HepG2 (cell line): ENCODE results near the gene GPC4. TPM values are rescaled to one million over a fixed set of nuclear protein-coding genes. Genes with fewer than 3 reads are reported as not detected.

Source experiments
- ATAC-seq: fragments of 200-7000 bp; cut with Tn5 transposase; 3 replicates; pipeline ENCODE4 v1.9.1; 2020; ENCODE audit warnings: mild to moderate bottlenecking, moderate library complexity
- BruUV-seq: library from RNA; stranded (reverse); fragments of 400-500 nt; replicated peaks from 2 replicates; lab custom pipeline; 2021; lab: Mats Ljungman, UMichigan
- CTCF ChIA-PET: fragments of 300-600 bp; formaldehyde crosslinking; extraction: SDS; loops from one replicate; lab custom pipeline; 2021; ENCODE audit warnings: low total read pairs, inconsistent platforms, low intra/inter-chr PET ratio; lab: Yijun Ruan, JAX
- POLR2A ChIA-PET: fragments of 350-600 bp; sonication (Branson Sonifier 250); formaldehyde crosslinking; loops from one replicate; lab custom pipeline; 2020; ENCODE audit warnings: antibody characterized with exemption, inconsistent platforms; lab: Yijun Ruan, JAX
- DNase-seq: peaks from one replicate; pipeline ENCODE4 v3.0.0-alpha.2; 2015; ENCODE audit warnings: low spot score
- FAIRE-seq: peaks from 3 replicates; lab custom pipeline; 2011; peaks lifted over from hg19 to GRCh38; lab: Jason Lieb, UNC
- H2AFZ ChIP-seq: one replicate; pipeline ENCODE4 v1.6.1; 2011; ENCODE audit warnings: low read length, inconsistent platforms
- H3K27ac ChIP-seq: fragments of 300-600 bp; 3 replicates; pipeline ENCODE4 v1.8.0; 2011; ENCODE audit warnings: mixed run types, mild to moderate bottlenecking, mixed read lengths, low read length, inconsistent platforms; ENCODE audit not compliant: insufficient read depth; ENCODE audit errors: extremely low read length
- H3K27me3 ChIP-seq, 2 experiments: fragments of 200-600 bp in 1 of 2; 2 replicates in 1 of 2; 3 replicates in 1 of 2; pipeline versions ENCODE4 v1.6.0 to v1.8.0; 2011; ENCODE audit warnings: low read length in 2 of 2, mild to moderate bottlenecking in 2 of 2, moderate library complexity in 2 of 2, inconsistent platforms in 1 of 2; ENCODE audit not compliant: insufficient read depth in 2 of 2, control insufficient read depth in 1 of 2
- H3K36me3 ChIP-seq, 2 experiments: fragments of 200-600 bp in 1 of 2; replicated peaks in 1 of 2; 2 replicates in 1 of 2; 3 replicates in 1 of 2; pipeline versions ENCODE4 v1.5.1 to v1.8.0; 2011; ENCODE audit warnings: low read length in 2 of 2, inconsistent platforms in 1 of 2; ENCODE audit not compliant: insufficient read depth in 2 of 2, control insufficient read depth in 1 of 2
- H3K4me1 ChIP-seq: 2 replicates; pipeline ENCODE4 v1.5.1; 2012; ENCODE audit warnings: low read length, inconsistent platforms; ENCODE audit not compliant: insufficient read depth
- H3K4me2 ChIP-seq: 2 replicates; pipeline ENCODE4 v1.6.0; 2011; ENCODE audit warnings: low read depth, low read length, inconsistent platforms
- H3K4me3 ChIP-seq, 3 experiments: fragments of 200-600 bp in 1 of 3; sonication (generic), shearing (Covaris generic) in 1 of 3; replicated peaks in 1 of 3; 2 replicates each; pipeline ENCODE4 v1.5.1; 2011 to 2016; ENCODE audit warnings: low read length in 3 of 3, inconsistent platforms in 2 of 3, low read depth in 2 of 3, mild to moderate bottlenecking in 2 of 3, control low read depth in 1 of 3, mixed read lengths in 1 of 3; ENCODE audit not compliant: insufficient read depth in 1 of 3
- H3K79me2 ChIP-seq: one replicate; pipeline ENCODE4 v1.6.1; 2011; ENCODE audit warnings: low read length, inconsistent platforms; ENCODE audit not compliant: insufficient read depth
- H3K9ac ChIP-seq: 2 replicates; pipeline ENCODE4 v1.6.0; 2011; ENCODE audit warnings: mild to moderate bottlenecking, low read depth, low read length, inconsistent platforms; ENCODE audit not compliant: insufficient read depth
- H3K9me3 ChIP-seq: 2 replicates; pipeline ENCODE4 v1.5.1; 2012; ENCODE audit warnings: mild to moderate bottlenecking, low read length
- H4K20me1 ChIP-seq: 2 replicates; pipeline ENCODE4 v1.6.0; 2011; ENCODE audit warnings: inconsistent platforms, mild to moderate bottlenecking, low read length, moderate library complexity; ENCODE audit not compliant: insufficient read depth
- FOXC1 ChIP-seq: sonication (generic); formaldehyde crosslinking; IDR thresholded peaks from 2 replicates; pipeline ENCODE4 v1.8.0; 2022; ENCODE audit warnings: mild to moderate bottlenecking, missing genetic modification reagents, borderline replicate concordance
- KLF13 ChIP-seq: sonication (generic); formaldehyde crosslinking; IDR thresholded peaks from 2 replicates; pipeline ENCODE4 v1.4.0; 2020; ENCODE audit warnings: mild to moderate bottlenecking, missing genetic modification reagents
- MIER3 ChIP-seq: IDR thresholded peaks from 2 replicates; pipeline ENCODE4 v1.6.1; 2016; ENCODE audit warnings: missing compliant biosample characterization, borderline replicate concordance
- MTA3 ChIP-seq: sonication (generic); formaldehyde crosslinking; IDR thresholded peaks from 2 replicates; pipeline ENCODE4 v1.4.0; 2020; ENCODE audit warnings: missing genetic modification reagents
- NKX3-1 ChIP-seq: sonication (generic); formaldehyde crosslinking; IDR thresholded peaks from 2 replicates; pipeline ENCODE4 v1.5.0; 2020; ENCODE audit warnings: missing genetic modification reagents
- NR2F6 ChIP-seq, 2 experiments: IDR thresholded peaks; 2 replicates each; pipeline ENCODE4 v1.6.1; 2016; ENCODE audit warnings: antibody characterized with exemption in 1 of 2, mild to moderate bottlenecking in 1 of 2
- SAFB2 ChIP-seq: sonication (generic); formaldehyde crosslinking; IDR thresholded peaks from 2 replicates; pipeline ENCODE4 v1.5.1; 2020; ENCODE audit warnings: missing genetic modification reagents, low read depth, mild to moderate bottlenecking, borderline replicate concordance
- SNAI1 ChIP-seq: sonication (generic); formaldehyde crosslinking; IDR thresholded peaks from 2 replicates; pipeline ENCODE4 v1.5.0; 2020; ENCODE audit warnings: mild to moderate bottlenecking, missing genetic modification reagents, borderline replicate concordance
- SP140L ChIP-seq: sonication (generic); formaldehyde crosslinking; IDR thresholded peaks from 2 replicates; pipeline ENCODE4 v1.4.0; 2020; ENCODE audit warnings: missing genetic modification reagents, borderline replicate concordance
- SYNCRIP ChIP-seq: fragments of 200-400 bp; formaldehyde crosslinking; IDR thresholded peaks from 2 replicates; pipeline ENCODE4 v1.6.1; 2018; ENCODE audit warnings: mild to moderate bottlenecking, low read depth, low read length; ENCODE audit not compliant: insufficient read depth
- YY1 ChIP-seq: IDR thresholded peaks from 2 replicates; pipeline ENCODE4 v1.6.1; 2011; ENCODE audit warnings: low read length, low read depth, moderate library complexity, mild to moderate bottlenecking; ENCODE audit not compliant: insufficient read depth, insufficient replicate concordance
- ZFP1 ChIP-seq: IDR thresholded peaks from 2 replicates; pipeline ENCODE4 v1.6.1; 2016
- ZFYVE20 ChIP-seq: sonication (generic); formaldehyde crosslinking; IDR thresholded peaks from 2 replicates; pipeline ENCODE4 v1.8.0; 2023; ENCODE audit warnings: low read depth, mild to moderate bottlenecking, moderate library complexity, missing genetic modification reagents, borderline replicate concordance
- ZNF160 ChIP-seq: sonication (generic); formaldehyde crosslinking; IDR thresholded peaks from 2 replicates; pipeline ENCODE4 v1.8.0; 2022; ENCODE audit warnings: mild to moderate bottlenecking, inconsistent platforms, missing genetic modification reagents
- ZNF703 ChIP-seq: sonication (generic); formaldehyde crosslinking; IDR thresholded peaks from 2 replicates; pipeline ENCODE4 v1.5.1; 2020; ENCODE audit warnings: missing genetic modification reagents, mild to moderate bottlenecking, moderate library complexity, borderline replicate concordance
- ZNF878 ChIP-seq: sonication (generic); formaldehyde crosslinking; IDR thresholded peaks from 2 replicates; pipeline ENCODE4 v1.8.1; 2023; ENCODE audit warnings: mild to moderate bottlenecking, missing genetic modification reagents, moderate library complexity
- WGBS: methylation state at CpG from one replicate; pipeline ENCODE4 v1.1.6; 2017; ENCODE audit warnings: low lambda C conversion rate; 5-methylcytosine and 5-hydroxymethylcytosine counted together
- in situ Hi-C: cut with HindIII; loops from 2 replicates; pipeline ENCODE4 v1.10.0; 2017; ENCODE audit warnings: low pct_unique_long_range_greater_than_20kb; ENCODE audit not compliant: extremely low pct_ligation_motif_present
- intact Hi-C: fragments of 100-400 bp; cut with micrococcal nuclease; formaldehyde crosslinking; loops from one replicate; pipeline ENCODE4 v1.10.0; 2022; ENCODE audit not compliant: unreplicated experiment
- polyA plus RNA-seq, 8 experiments: library from polyadenylated mRNA; depleted of rRNA in 3 of 8; stranded (reverse) in 7 of 8; unstranded in 1 of 8; fragments of >200 nt; fragmentation: Illumina TruSeq in 4 of 8; extraction: Trizol in 4 of 8; gene quantifications; 2 replicates each; pipeline versions ENCODE4 v1.2.1 to v1.2.3, GENCODE V29; 2011 to 2016; ENCODE audit warnings: low read depth in 4 of 8, missing spikeins in 1 of 8, mixed read lengths in 1 of 8; ENCODE audit not compliant: insufficient read depth in 1 of 8
- total RNA-seq, 5 experiments: library from RNA; depleted of rRNA; stranded (reverse); fragments of >200 nt; fragmentation: Illumina TruSeq; extraction: Trizol; gene quantifications; 2 replicates each; pipeline ENCODE4 v1.2.3, GENCODE V29; 2016; ENCODE audit warnings: low read depth in 1 of 5
- TF ChIP-seq, protein P1 (sequence below): sonication (generic); formaldehyde crosslinking; IDR thresholded peaks from 2 replicates; pipeline ENCODE4; 2020; ENCODE audit warnings: missing genetic modification reagents, mild to moderate bottlenecking, borderline replicate concordance
- TF ChIP-seq, protein P2 (sequence below): sonication (generic); formaldehyde crosslinking; IDR thresholded peaks from 2 replicates; pipeline ENCODE4 v1.5.1; 2020; ENCODE audit warnings: mild to moderate bottlenecking, moderate library complexity, missing genetic modification reagents

Gene GPC4
- total and polyA plus RNA-seq, 2 of the 13 experiments (the other 11 are each of a cell fraction or from before 2014, with no cell fraction given): 0.29 to 0.38 TPM

DNA sequence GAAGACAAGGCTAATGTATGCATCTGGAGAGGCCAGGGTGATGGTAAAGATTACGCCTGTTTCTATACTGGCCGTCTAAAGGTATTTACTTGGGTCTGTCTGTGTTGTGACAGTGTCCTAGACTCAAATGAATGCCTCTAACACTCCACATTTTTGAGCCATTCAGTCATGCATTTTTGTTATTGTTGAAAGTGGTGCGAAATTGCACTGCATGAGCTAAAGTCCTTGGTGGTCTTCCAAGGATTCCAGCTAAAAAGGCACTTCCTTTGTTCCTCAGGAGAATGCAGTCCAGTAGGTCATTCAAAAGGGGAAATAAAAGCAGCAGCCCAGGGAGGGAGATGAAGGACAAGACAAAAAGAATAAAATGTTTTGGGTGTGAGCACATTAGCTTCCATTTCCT lies 3.0 kb downstream of the GPC4 start:
- Histone ChIP-seq H3K27ac (no peak overlapping the region), H3K4me2 (no peak overlapping the region), H4K20me1 (no peaks in the 10 kb centered on the region), H3K79me2 (no peaks in the 10 kb centered on the region), H3K4me3 (no peak overlapping the region), H3K27me3 (peaks cover 2 to 16% of the 10 kb centered on the region in 2 experiments; a peak in 2 of 5 replicates), H3K9me3 (no peaks in the 10 kb centered on the region), H3K4me1 (no peaks in the 10 kb centered on the region), H3K36me3 (no peaks in the 10 kb centered on the region), H3K9ac (no peak overlapping the region), H2AFZ (no peak overlapping the region)
- BruUV-seq: no TSS peak
- FAIRE-seq: no peak
- ChIA-PET POLR2A (no interaction called here), CTCF (no interaction called here)
- WGBS: 3% methylated on average over 3 of the region's 3 CpGs
- no peak for TF ChIP-seq ZNF160 (CRISPR knock-in tag)
- TF ChIP-seq KLF13 (CRISPR knock-in tag): no peak
- TF ChIP-seq, protein P1, sequence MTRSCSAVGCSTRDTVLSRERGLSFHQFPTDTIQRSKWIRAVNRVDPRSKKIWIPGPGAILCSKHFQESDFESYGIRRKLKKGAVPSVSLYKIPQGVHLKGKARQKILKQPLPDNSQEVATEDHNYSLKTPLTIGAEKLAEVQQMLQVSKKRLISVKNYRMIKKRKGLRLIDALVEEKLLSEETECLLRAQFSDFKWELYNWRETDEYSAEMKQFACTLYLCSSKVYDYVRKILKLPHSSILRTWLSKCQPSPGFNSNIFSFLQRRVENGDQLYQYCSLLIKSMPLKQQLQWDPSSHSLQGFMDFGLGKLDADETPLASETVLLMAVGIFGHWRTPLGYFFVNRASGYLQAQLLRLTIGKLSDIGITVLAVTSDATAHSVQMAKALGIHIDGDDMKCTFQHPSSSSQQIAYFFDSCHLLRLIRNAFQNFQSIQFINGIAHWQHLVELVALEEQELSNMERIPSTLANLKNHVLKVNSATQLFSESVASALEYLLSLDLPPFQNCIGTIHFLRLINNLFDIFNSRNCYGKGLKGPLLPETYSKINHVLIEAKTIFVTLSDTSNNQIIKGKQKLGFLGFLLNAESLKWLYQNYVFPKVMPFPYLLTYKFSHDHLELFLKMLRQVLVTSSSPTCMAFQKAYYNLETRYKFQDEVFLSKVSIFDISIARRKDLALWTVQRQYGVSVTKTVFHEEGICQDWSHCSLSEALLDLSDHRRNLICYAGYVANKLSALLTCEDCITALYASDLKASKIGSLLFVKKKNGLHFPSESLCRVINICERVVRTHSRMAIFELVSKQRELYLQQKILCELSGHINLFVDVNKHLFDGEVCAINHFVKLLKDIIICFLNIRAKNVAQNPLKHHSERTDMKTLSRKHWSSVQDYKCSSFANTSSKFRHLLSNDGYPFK (CRISPR knock-in tag): no peak
- no peak for TF ChIP-seq NR2F6 (IDR thresholded peaks at IDR 0.05)
- TF ChIP-seq NR2F6 (CRISPR knock-in tag; IDR thresholded peaks at IDR 0.05): no peak
- no peak for TF ChIP-seq MIER3 (CRISPR knock-in tag)
- no peak for TF ChIP-seq ZFP1 (CRISPR knock-in tag)
- TF ChIP-seq SAFB2 (CRISPR knock-in tag): no peak
- TF ChIP-seq, protein P2, sequence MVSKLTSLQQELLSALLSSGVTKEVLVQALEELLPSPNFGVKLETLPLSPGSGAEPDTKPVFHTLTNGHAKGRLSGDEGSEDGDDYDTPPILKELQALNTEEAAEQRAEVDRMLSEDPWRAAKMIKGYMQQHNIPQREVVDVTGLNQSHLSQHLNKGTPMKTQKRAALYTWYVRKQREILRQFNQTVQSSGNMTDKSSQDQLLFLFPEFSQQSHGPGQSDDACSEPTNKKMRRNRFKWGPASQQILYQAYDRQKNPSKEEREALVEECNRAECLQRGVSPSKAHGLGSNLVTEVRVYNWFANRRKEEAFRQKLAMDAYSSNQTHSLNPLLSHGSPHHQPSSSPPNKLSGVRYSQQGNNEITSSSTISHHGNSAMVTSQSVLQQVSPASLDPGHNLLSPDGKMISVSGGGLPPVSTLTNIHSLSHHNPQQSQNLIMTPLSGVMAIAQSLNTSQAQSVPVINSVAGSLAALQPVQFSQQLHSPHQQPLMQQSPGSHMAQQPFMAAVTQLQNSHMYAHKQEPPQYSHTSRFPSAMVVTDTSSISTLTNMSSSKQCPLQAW (CRISPR knock-in tag): no peak
- TF ChIP-seq SYNCRIP: no peak
- TF ChIP-seq FOXC1 (CRISPR knock-in tag): no peak
- no peak for TF ChIP-seq YY1
- no peak for TF ChIP-seq NKX3-1 (CRISPR knock-in tag)
- no peak for TF ChIP-seq ZFYVE20 (CRISPR knock-in tag)
- no peak for TF ChIP-seq SNAI1 (CRISPR knock-in tag)
- TF ChIP-seq ZNF878 (CRISPR knock-in tag): no peak
- TF ChIP-seq MTA3 (CRISPR knock-in tag): no peak
- no peak for TF ChIP-seq ZNF703 (CRISPR knock-in tag)
- TF ChIP-seq SP140L (CRISPR knock-in tag): no peak
- intact Hi-C loops (no loop called here), in situ Hi-C loops (no loop called here)
- ATAC-seq: no peak
- DNase-seq: no peak
